Measurements from ENCODE around the gene IDI2. TPM values are rescaled to one million over a fixed set of nuclear protein-coding genes. Genes with fewer than 3 reads are reported as not detected.

IDI2 gene
- total and polyA plus RNA-seq, 2 of the 13 experiments (the other 11 are each of a cell fraction or from before 2014, with no cell fraction given), result not detected

DNA sequence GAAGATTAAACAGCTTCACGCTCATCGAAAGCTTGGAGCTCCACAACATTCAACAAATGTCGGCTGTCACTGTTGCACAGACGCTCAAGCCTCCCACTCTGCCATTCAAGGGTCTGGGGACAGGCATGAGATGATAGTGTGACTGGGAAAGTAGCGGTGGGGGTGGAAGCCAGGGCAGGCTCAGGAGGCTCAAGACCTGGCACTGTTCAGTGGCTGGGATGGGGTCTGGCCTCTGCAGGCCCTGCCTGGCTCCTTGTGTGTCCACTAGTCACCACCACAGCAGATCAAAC lies 50.9 kb downstream of the IDI2 start:
- H3K27me3 ChIP-seq (ENCODE audit: control insufficient read depth in 1 of 2, insufficient read depth in 2 of 2, low read length in 2 of 2), result no peaks in the 10 kb centered on the region; a peak in 2 of 5 replicates
- peak overlapping the region; percentile 58 for H3K27ac ChIP-seq (ENCODE audit: extremely low read length, insufficient read depth, low read length)
- in situ Hi-C loops (cut with HindIII; ENCODE audit: extremely low pct_ligation_motif_present, low pct_unique_long_range_greater_than_20kb), result no loop called here
- no peaks in the 10 kb centered on the region for H3K79me2 ChIP-seq (ENCODE audit: insufficient read depth, low read length)
- ATAC-seq (no peak), FAIRE-seq (no peak), DNase-seq (ENCODE audit: low spot score) (no peak)
- H3K36me3 ChIP-seq (replicated peaks in 1 of 2; ENCODE audit: control insufficient read depth in 1 of 2, insufficient read depth in 2 of 2, low read length in 2 of 2), result no peaks in the 10 kb centered on the region
- ChIA-PET CTCF (ENCODE audit: low intra/inter-chr PET ratio, low total read pairs) (no interaction called here), POLR2A (interaction anchor here (1.7 to 3.3 kb wide), 2 partner anchors 12 to 43 kb away, joined by 8 to 42 read pairs; partner anchors contain the start of genes GTPBP4 and LARP4B)
- H3K9ac ChIP-seq (ENCODE audit: insufficient read depth, low read depth, low read length), result peak overlapping the region; percentile 39; the same call in 1 of the 2 replicates
- intact Hi-C loops (cut with micrococcal nuclease; ENCODE audit: unreplicated experiment), result no loop called here
- BruUV-seq (replicated peaks), result no TSS peak
- H3K4me3 ChIP-seq (replicated peaks in 1 of 3; ENCODE audit: insufficient read depth in 1 of 3, low read depth in 2 of 3, low read length in 3 of 3), result no peak overlapping the region
- H3K4me1 ChIP-seq (ENCODE audit: insufficient read depth, low read length), result peaks cover 53% of the 10 kb centered on the region
- H3K4me2 ChIP-seq (ENCODE audit: low read depth, low read length), result no peak overlapping the region
- peaks cover 12% of the 10 kb centered on the region for H3K9me3 ChIP-seq (ENCODE audit: low read length)
- TF ChIP-seq ZNF383 (CRISPR knock-in tag; IDR thresholded peaks at IDR 0.05; ENCODE audit: borderline replicate concordance) (no peak), PAWR (CRISPR knock-in tag; IDR thresholded peaks at IDR 0.05; ENCODE audit: borderline replicate concordance) (no peak), SPEN (CRISPR knock-in tag; IDR thresholded peaks at IDR 0.05; ENCODE audit: low read depth) (no peak), CEBPG (CRISPR knock-in tag; IDR thresholded peaks at IDR 0.05) (no peak), ZNF558 (CRISPR knock-in tag; IDR thresholded peaks at IDR 0.05; ENCODE audit: borderline replicate concordance) (no peak), IRX3 (CRISPR knock-in tag; IDR thresholded peaks at IDR 0.05; ENCODE audit: borderline replicate concordance, low read depth) (no peak), ZNF556 (CRISPR knock-in tag; IDR thresholded peaks at IDR 0.05; ENCODE audit: borderline replicate concordance) (no peak), RFX5 (IDR thresholded peaks at IDR 0.05; ENCODE audit: low read depth, low read length) (no peak), SP5 (CRISPR knock-in tag; IDR thresholded peaks at IDR 0.05; ENCODE audit: borderline replicate concordance, low read depth) (no peak), CHD4 (IDR thresholded peaks at IDR 0.05; ENCODE audit: borderline replicate concordance, low read length) (no peak), SIX1 (CRISPR knock-in tag; IDR thresholded peaks at IDR 0.05; ENCODE audit: borderline replicate concordance) (no peak), GFI1 (CRISPR knock-in tag; IDR thresholded peaks at IDR 0.05; ENCODE audit: borderline replicate concordance) (no peak), ZNF839 (CRISPR knock-in tag; IDR thresholded peaks at IDR 0.05; ENCODE audit: borderline replicate concordance) (no peak), NR2C2 (CRISPR knock-in tag; IDR thresholded peaks at IDR 0.05; ENCODE audit: borderline replicate concordance) (no peak), NR2F6 (IDR thresholded peaks at IDR 0.05) (no peak), NR2F6 (CRISPR knock-in tag; IDR thresholded peaks at IDR 0.05) (no peak), JDP2 (CRISPR knock-in tag; IDR thresholded peaks at IDR 0.05; ENCODE audit: borderline replicate concordance) (no peak), ZNF263 (CRISPR knock-in tag; IDR thresholded peaks at IDR 0.05) (no peak)
- TF ChIP-seq, protein P1, sequence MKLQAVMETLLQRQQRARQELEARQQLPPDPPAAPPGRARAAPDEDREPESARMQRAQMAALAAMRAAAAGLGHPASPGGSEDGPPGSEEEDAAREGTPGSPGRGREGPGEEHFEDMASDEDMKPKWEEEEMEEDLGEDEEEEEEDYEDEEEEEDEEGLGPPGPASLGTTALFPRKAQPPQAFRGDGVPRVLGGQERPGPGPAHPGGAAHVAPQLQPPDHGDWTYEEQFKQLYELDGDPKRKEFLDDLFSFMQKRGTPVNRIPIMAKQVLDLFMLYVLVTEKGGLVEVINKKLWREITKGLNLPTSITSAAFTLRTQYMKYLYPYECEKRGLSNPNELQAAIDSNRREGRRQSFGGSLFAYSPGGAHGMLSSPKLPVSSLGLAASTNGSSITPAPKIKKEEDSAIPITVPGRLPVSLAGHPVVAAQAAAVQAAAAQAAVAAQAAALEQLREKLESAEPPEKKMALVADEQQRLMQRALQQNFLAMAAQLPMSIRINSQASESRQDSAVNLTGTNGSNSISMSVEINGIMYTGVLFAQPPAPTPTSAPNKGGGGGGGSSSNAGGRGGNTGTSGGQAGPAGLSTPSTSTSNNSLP (IDR thresholded peaks at IDR 0.05; ENCODE audit: low read depth, low read length), result no peak
- TF ChIP-seq, protein P2, sequence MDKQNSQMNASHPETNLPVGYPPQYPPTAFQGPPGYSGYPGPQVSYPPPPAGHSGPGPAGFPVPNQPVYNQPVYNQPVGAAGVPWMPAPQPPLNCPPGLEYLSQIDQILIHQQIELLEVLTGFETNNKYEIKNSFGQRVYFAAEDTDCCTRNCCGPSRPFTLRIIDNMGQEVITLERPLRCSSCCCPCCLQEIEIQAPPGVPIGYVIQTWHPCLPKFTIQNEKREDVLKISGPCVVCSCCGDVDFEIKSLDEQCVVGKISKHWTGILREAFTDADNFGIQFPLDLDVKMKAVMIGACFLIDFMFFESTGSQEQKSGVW (CRISPR knock-in tag; IDR thresholded peaks at IDR 0.05; ENCODE audit: borderline replicate concordance), result no peak
- TF ChIP-seq, protein P3, sequence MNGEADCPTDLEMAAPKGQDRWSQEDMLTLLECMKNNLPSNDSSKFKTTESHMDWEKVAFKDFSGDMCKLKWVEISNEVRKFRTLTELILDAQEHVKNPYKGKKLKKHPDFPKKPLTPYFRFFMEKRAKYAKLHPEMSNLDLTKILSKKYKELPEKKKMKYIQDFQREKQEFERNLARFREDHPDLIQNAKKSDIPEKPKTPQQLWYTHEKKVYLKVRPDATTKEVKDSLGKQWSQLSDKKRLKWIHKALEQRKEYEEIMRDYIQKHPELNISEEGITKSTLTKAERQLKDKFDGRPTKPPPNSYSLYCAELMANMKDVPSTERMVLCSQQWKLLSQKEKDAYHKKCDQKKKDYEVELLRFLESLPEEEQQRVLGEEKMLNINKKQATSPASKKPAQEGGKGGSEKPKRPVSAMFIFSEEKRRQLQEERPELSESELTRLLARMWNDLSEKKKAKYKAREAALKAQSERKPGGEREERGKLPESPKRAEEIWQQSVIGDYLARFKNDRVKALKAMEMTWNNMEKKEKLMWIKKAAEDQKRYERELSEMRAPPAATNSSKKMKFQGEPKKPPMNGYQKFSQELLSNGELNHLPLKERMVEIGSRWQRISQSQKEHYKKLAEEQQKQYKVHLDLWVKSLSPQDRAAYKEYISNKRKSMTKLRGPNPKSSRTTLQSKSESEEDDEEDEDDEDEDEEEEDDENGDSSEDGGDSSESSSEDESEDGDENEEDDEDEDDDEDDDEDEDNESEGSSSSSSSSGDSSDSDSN (CRISPR knock-in tag; IDR thresholded peaks at IDR 0.05), result no peak
- no peaks in the 10 kb centered on the region for H4K20me1 ChIP-seq (ENCODE audit: insufficient read depth, low read length)
- WGBS (ENCODE audit: low lambda C conversion rate), result 96% methylated on average over 5 of the region's 5 CpGs
- H2AFZ ChIP-seq (ENCODE audit: low read length), result no peak overlapping the region
